NCI-H1105 treated with DMSO at 0.1 percent for 48 hours (cell line): ENCODE results near the gene BNIP3.
"Not testable (repeated sequence)": the region's sequence is repeated elsewhere in the genome, so short reads cannot be mapped to it uniquely, and the experiment has no call there.

Experiments
- DNase-seq: peaks from one replicate; lab custom pipeline; 2025; lab: John Stamatoyannopoulos, UW

The BNIP3 gene

DNA sequence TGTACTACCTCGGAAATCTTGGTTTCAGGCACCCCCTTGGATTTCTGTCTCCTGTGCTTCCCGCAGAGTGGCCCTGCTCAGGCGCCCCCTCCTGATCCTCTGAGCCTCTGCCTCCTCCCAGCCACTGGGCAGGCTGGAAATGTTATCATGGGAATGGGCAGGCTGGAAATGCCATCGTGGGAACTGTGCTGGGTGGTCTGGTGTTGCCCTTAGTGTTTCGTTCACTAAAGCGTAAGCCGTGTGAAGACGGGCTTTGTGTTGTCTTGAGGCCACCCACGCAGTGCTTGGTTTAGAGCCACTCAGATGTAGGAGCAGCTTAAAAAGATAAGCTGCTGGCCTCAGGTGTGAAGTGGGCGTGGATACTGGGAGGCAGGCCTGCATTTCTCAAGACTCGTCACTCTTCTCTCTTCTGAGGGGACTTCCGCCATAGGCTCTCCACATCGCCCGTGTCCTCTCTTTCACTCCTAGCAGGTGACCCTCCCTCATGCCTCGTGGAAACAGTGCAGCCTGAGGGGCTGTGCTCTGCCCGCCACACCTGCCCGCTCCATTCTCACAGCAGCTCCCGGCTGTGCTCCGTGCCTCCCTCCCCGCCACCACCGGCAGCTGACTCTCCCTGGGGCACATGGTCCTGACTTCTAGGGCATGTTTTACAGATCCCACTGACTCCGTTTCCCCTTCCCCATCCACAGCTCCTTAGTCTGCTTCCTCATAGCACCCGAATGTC lies 52.4 kb downstream of the BNIP3 start:
- DNase-seq, result no peak

DNA sequence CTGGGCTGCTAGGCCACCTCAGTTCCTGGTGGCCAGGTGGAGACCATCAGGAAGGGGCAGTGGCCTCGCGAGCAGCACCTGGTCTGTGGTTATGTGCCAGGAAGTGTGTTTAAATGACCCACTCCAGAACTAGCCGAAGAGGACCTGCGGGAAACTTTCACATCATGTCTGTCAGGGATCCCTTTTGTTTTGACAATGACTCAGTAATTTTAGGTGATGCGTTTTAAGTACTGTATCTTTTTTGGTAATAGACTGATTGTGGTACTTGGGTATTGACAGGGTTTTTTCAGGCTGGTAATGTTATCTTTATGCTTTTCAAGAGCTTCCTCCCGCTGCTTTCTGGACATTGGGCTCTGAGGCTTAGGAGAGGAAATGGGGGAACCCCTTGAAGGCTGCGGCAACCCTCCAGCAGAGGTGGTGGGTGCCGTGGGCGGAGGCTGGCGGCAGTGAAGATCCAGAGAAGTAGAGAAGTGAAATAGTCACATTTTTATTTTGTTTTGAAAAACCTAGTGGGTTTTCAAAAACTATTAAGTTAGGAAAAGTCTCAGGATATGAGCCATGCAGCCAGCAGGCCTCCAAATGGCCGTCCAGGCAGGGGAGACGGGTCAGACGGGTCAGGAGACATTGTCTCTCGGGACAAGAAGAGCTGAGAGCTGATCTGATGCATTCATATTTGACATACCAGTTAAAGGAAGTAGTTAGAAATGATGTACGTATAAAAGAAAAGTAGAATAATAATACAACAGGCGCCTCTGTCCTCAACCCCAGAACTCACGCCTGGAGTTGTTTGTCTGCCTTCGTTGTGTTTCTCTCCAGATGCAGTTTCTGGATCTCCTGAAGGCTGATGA lies 53.3 kb downstream of the BNIP3 start:
- no peak for DNase-seq

DNA sequence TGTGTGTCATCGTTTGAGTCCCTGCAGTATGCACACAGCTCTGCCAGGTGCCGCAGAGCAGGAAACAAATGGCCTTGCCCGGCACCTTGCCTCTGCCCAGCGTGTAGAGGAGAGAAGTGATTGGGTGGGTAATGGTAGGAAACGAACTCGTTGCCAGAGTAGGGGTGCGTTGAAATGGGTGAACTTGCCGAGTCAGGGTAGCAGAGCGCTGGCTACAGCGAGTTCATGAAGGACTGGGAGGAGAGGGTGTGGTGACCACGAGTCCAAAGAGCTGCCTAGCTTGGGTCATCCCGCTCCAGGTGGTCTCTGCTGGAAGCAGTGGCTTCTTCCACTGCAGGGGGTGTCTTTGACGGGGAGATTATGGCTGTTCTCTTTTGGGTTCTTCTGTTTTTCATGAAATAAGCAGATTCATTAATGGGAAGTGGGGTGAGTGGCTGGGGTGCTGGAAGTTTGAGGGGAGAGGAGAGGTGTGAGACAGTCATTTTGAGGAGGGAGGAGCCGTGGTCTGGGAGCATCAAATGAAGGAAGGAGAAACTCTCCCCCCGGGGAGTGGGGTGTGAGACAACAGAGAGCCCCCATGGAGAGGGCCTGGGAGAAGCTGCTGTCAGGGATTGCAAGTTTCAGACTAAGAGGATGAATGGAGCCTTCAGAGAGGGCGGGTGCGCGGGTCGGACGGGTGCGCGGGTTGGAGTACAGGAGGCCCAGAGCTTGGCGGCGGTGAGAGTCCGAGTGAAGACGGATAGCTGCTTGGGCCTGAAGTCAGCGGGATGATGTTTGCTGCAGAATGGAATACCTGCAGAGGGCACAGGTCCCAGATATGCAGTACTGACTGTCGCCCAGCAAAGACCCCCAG lies 54.8 kb downstream of the BNIP3 start:
- no peak for DNase-seq

DNA sequence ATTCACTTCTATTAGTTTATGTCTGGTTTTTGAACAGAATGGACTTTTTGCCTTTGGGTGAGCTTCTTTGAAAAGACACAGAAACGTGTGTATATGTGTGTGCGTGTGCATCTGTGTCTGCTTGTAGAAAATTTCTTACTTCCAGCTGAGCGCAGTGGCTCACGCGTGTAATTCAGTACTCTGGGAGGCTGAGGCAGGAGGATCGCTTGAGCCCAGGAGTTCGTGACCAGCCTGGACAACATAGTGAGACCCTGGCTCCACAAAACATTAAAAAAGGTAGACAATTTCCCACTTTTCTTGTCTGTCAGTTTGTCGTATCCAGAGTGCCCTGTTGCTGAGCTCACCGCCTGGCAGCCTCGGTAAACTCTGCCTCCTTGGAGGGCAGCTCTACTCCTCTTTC lies 55.5 kb downstream of the BNIP3 start:
- no peak for DNase-seq

DNA sequence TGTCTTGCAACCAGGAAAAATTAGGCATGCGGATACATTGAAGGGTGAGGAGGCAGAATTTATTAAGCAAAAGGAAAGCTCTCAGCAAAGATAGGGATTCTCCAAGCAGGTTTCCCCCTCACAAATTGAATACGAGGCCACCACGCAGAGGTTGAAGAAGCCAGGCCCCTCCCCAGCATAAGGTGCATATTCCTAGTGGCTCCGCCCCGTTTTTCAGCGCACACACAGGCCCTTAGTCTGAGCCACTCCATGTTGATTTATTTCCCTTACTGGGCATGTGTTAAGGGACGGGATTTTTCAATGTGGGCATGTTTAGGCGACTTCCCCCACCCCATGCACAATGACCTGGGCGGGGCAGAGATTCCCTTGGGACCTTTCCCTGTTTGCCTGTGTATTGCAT lies 56.0 kb downstream of the BNIP3 start:
- no peak for DNase-seq

DNA sequence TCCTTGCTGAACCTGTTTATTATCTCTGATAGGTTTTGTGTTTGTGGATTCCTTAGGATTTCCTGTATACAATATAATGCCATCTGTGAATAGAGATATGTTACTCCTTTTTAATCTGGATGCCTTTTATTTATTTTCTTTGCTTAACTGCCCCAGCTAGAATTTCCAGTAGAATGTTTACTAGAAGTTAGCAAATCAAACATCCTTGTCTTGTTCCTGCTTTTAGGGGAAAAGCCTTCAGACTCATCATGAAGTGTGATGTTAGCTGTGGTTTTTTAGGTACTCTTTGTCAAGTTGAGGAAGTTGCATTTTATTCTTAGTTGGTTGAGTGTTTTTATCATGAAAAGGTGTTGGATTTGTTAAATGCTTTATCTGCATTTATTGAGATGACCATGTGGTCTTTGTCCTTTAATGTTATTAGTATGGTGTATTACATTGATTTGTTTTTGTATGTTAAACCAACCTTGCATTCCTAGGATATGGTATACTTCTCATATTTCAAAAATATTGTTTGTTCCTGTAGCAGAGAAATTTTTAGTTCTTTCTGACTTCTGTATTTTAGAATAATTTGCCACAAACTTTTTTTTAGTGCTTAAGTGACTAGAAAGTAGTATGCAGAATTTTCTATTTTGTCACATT lies 56.6 kb downstream of the BNIP3 start:
- no peak for DNase-seq

DNA sequence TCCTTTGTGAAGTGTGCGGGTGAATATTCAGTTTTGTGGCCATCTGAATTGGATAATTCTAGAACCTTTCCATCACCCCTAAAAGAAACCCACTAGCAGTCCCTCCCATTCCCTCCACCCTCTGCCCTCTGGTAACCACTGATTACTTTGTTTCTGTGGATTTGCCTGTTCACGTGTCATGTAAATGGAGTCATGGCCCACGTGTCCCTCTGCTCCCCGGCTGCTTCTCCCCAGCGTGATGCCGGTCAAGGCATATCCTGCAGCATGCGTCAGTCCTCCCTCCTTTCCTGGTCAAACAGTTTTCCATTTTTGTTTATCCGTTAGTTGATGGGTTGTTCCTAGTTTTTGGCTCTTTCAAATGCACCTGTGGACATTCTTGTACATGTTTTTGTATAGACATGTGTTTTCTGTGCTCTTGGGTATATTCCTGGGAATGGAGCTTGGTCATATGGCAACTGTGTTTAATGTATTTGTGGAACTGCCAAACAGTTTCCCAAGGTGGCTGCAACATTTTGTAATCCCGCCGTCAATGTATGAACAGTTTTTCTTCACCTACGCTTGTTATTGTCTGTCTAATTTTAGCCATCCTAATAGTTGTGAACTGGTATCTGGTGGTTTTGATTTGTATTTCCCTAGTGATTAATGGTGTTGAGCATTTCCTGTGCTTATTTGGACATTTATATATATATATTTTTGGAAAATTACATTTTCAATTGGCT lies 58.5 kb downstream of the BNIP3 start:
- DNase-seq, result no peak

DNA sequence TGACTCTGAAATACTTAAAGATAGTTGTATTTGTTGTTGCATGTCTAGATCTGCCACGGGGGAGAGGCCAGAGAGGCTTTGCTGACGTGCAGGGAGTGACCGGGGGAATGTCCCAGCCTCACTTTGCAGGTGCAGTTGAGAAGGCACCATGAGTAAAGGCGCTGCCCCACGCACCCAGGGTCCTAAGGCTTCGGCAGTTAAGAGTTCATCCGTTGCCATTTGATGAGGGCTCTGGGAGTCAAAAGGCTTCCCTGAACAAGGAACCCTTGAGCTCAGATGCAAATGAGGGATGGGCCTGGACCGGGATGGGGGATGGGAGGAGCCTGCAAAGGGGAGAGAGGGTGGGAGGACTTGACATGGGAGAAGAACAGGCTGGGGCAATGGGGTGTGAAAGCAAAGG lies 60.5 kb downstream of the BNIP3 start:
- no peak for DNase-seq

DNA sequence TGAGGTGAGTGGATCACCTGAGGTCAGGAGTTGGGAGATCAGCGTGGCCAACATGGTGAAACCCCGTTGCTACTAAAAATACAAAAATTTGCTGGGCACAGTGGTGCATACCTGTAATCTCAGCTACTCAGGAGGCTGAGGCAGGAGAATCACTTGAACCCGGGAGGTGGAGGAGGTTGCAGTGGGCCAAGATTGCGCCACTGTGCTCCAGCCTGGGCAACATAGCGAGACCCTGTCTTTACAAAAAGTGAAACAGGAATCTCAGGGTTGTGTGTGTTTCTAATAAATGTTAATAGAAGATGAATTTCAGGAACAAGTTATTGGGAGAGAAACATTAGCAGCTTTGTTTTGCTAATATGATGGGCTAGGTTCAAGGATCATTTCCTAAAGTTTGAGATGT lies 61.0 kb downstream of the BNIP3 start:
- DNase-seq, result no peak

DNA sequence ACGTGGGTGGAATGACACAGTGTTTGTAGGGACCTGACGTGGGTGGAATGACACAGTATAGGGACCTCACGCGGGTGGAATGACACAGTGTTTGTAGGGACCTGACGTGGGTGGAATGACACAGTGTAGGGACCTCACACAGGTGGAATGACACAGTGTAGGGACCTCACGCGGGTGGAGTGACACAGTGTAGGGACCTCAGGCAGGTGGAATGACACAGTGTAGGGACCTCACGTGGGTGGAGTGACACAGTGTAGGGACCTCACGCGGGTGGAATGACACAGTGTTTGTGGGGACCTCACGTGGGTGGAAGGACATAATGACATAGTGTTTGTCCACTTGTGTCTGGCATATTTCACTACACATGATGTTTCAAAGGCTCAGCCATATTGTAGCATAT lies 61.6 kb downstream of the BNIP3 start:
- DNase-seq, result no peak

DNA sequence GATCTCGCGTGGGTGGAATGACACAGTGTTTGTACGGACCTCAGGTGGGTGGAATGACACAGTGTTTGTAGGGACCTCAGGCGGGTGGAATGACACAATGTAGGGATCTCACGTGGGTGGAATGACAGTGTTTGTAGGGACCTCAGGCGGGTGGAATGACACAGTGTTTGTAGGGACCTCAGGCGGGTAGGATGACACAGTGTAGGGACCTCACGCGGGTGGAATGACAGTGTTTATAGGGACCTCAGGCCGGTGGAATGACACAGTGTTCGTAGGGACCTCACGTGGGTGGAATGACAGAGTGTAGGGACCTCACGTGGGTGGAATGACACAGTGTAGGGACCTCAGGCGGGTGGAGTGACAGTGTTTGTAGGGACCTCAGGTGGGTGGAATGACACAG lies 62.3 kb downstream of the BNIP3 start:
- not testable (repeated sequence) for DNase-seq
